GM12872 (cell line): ENCODE measurements around the gene SORCS3.

Source experiments
- TF ChIP-seq, protein P1 (sequence below): IDR thresholded peaks from 3 replicates; pipeline ENCODE4 v1.5.1; 2011; ENCODE audit warnings: low read depth, mild to moderate bottlenecking, low read length, moderate library complexity; ENCODE audit not compliant: insufficient read depth

The SORCS3 gene

DNA sequence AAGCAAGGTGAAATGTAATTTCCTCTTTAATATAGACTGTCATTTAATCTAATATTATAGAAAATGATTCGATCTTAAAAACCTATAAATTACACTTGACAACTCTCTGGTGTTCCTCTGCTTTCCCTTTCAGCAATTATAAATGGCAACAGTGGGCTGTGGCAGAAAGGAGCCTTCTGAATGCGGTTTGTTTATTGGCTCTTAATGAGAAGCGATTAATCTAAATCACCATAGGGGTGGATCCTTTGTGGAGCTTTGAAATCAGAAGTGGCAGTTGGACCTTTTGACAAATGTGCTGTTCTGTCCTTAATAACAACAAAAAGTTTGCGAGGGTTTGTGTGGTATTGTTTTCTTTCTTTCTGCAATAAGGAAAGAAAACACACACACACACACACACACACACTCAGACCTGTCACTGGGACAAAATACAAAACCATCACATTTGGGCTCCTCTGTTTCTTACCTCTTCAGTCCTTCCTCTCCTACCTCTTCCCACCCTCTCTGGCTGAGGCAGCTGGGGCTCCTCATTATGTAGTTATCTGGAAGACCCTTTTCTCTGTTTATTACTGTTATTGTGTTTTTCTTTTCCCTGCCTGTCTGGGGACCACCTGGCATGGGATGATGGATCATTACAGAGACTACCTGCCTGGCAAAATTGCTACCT is 316.2 kb downstream of the SORCS3 start:
- TF ChIP-seq, protein P1, sequence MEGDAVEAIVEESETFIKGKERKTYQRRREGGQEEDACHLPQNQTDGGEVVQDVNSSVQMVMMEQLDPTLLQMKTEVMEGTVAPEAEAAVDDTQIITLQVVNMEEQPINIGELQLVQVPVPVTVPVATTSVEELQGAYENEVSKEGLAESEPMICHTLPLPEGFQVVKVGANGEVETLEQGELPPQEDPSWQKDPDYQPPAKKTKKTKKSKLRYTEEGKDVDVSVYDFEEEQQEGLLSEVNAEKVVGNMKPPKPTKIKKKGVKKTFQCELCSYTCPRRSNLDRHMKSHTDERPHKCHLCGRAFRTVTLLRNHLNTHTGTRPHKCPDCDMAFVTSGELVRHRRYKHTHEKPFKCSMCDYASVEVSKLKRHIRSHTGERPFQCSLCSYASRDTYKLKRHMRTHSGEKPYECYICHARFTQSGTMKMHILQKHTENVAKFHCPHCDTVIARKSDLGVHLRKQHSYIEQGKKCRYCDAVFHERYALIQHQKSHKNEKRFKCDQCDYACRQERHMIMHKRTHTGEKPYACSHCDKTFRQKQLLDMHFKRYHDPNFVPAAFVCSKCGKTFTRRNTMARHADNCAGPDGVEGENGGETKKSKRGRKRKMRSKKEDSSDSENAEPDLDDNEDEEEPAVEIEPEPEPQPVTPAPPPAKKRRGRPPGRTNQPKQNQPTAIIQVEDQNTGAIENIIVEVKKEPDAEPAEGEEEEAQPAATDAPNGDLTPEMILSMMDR, result no peak

DNA sequence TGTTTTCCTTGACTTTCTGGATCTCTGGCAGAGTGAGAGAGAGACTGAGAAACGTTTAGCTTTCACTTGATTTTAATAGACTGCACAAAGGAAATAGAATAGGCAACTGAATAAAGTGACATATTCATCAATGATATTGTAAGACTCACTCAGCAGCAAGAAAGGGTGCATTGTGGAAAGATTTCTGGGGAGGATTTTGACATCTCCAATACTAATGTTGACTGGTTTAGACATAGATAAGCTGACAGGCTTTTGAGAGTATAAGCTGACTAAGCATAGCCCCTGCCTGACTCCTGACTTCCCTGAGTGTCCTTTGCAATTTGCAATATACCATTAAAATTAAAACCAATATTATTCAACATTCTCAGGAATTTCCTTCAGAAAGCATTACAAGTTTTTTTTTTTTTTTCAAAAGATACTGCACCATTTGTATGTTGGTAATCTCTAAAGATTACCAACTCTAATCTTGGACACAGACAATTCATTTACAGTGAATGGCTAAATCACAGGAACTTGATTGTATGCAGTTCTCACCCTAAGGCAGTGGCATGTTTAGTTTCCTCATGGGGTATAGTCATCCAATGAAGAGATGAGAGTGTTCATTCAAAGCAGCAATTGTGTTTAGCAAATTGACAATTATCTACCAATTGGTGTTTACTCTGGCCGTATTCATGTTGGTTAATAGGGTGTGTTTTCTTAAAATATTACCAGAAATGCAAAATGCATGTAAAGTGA is 325.6 kb downstream of the SORCS3 start:
- TF ChIP-seq, protein P1, result no peak

DNA sequence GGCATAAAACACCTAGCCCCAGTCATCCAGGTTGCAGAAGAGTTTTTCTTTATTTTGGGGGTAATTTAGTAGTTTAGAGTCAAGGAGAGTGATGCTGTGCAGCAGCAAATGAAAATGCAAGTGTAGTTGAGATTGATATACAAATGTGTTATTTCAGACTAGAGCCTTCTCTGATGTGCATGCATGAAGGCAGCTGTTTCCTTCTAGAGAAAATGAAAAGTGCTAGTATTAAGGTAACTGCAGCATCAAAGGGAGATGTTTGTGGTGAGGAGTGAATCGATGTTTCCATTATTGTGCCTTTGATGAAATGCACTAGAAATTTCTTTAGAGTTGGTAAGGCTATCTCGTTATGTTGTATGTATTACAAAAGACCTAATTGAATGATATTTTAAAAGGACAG is 339.3 kb downstream of the SORCS3 start:
- TF ChIP-seq, protein P1, result no peak

DNA sequence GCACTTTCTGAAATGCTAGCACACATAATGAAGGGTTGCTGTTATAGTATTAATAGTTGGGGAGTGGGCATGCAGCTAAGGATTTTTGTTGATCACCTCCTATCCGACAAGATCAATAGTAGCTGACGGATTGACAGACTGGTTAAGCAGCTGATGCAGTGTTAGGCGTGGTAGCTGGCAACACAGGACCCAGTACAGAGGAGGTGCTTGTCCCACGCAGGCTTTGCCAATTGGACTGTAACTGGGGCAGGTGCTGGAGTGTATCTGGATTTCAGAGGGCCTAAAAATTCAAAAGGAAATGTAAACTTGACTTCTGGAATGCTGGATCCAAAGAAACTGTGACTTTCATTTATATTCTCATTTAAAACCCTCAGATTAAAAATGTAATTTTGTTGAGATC is 340.9 kb downstream of the SORCS3 start:
- TF ChIP-seq, protein P1, result no peak

DNA sequence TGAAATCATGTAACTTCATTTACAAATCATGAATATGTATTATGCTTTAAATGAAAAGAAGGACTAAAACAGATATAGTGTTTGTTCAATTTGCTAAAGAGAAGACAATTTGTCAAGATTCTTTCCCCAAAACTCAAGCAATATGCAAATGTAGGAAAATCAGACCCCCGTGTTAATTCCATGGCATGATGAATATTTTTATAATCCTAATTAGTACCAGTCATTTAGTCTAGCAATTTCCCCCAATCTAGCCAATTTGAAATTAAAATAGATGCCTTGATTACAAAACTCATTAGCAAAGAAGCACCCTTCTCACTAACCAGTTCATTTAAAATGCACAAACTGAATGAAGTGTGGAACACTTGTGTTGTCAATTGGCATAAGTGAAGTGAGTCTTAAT is 347.6 kb downstream of the SORCS3 start:
- TF ChIP-seq, protein P1, result no peak

DNA sequence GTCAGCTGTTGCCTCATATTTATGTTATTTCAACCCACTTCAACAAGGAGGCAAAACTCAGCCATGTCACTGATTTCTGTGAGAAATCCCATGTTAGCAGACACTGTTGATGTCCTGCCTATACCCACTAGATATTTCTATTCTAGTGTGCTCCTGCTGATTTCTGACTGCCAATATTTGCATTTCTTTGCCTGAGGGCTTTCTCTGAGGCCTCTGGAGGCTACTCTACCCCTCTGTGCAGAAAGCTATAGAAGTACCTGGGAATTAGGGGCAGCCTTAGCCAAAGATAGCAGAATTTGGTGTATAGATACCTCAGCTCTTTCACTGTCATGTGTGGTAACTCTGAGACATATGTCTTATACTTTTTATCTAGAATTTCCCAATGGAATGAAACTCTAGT is 348.8 kb downstream of the SORCS3 start:
- TF ChIP-seq, protein P1, result no peak

DNA sequence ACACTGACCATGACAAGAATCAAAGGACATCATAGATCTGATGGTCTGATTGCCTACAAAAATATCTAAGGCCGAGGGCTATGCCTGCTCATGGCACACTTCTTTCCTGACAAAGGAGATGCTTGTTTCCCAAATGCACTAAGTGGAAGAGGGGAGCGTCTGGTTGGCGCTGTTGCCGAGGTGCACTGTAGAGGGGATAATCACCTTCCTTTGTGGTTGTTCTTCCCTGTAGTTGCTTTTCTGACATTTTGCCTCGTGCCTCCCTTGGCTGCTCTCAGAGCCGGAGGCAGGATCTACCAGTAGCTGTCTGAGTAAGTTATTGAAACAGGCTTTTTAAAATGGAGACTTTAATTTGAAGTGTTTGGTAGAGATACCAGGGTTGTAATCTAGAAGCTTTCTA is 352.0 kb downstream of the SORCS3 start:
- TF ChIP-seq, protein P1, result no peak
